ENCODE data around the gene GOLGA6L24.
"Not testable (repeated sequence)": the region's sequence is repeated elsewhere in the genome, so short reads cannot be mapped to it uniquely, and the experiment has no call there.

GOLGA6L24 gene

DNA sequence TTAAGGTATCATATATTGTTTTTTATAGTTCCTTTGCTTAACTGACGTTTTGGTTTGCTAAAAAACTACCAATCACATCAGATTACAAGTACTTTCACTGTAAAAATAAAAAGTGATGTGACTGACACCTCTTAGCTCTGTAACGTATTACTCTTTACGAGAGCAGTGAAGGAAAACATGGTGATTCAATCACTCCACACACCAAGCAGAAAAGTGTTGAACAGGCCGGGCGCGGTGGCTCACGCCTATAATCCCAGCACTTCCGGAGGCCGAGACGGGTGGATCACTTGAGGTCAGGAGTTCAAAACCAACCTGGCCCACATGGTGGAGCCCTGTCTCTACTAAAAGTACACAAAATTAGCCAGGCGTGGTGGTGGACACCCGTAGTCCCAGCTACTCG lies 39.8 kb downstream of the GOLGA6L24 start:
- not testable (repeated sequence) for H3K9me3 ChIP-seq (ENCODE audit: control insufficient read depth in 1 of 2, low read length in 2 of 2); H3K4me1 ChIP-seq (ENCODE audit: control insufficient read depth in 1 of 2, insufficient read depth in 2 of 2, low read length in 2 of 2); H3K4me3 ChIP-seq (ENCODE audit: low read depth in 1 of 2, low read length in 2 of 2); H3K27ac ChIP-seq (ENCODE audit: low read depth, low read length); H3K9ac ChIP-seq (ENCODE audit: low read depth in 1 of 2, low read length in 2 of 2); H3K27me3 ChIP-seq (ENCODE audit: control insufficient read depth in 1 of 2, insufficient read depth in 2 of 2, low read length in 2 of 2)
- H3K36me3 ChIP-seq (ENCODE audit: control insufficient read depth in 1 of 2, insufficient read depth in 2 of 2, low read length in 2 of 2) = peaks cover 0 to 10% of the 10 kb centered on the region in 2 donors

DNA sequence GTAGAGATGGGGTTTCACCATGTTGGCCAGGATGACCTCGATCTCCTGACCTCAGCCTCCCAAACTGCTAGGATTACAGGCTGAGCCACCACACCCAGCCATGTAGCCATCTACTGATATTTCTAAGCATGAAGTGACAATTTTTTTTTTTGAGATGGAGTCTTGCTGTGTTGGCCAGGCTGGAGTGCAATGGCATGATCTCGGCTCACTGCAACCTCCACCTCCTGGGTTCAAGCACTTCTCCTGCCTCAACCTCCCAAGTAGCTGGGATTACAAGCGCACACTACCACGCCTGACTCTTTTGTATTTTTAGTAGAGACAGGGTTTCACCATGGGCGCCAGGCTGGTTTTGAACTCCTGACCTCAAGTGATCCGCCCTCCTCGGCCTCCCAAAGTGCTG lies 40.9 kb downstream of the GOLGA6L24 start:
- not testable (repeated sequence) for H3K27ac ChIP-seq (ENCODE audit: low read depth, low read length); H3K9me3 ChIP-seq (ENCODE audit: control insufficient read depth in 1 of 2, low read length in 2 of 2); H3K27me3 ChIP-seq (ENCODE audit: control insufficient read depth in 1 of 2, insufficient read depth in 2 of 2, low read length in 2 of 2); H3K4me3 ChIP-seq (ENCODE audit: low read depth in 1 of 2, low read length in 2 of 2); H3K4me1 ChIP-seq (ENCODE audit: control insufficient read depth in 1 of 2, insufficient read depth in 2 of 2, low read length in 2 of 2); H3K9ac ChIP-seq (ENCODE audit: low read depth in 1 of 2, low read length in 2 of 2)
- peaks cover 0 to 10% of the 10 kb centered on the region in 2 donors for H3K36me3 ChIP-seq (ENCODE audit: control insufficient read depth in 1 of 2, insufficient read depth in 2 of 2, low read length in 2 of 2)

DNA sequence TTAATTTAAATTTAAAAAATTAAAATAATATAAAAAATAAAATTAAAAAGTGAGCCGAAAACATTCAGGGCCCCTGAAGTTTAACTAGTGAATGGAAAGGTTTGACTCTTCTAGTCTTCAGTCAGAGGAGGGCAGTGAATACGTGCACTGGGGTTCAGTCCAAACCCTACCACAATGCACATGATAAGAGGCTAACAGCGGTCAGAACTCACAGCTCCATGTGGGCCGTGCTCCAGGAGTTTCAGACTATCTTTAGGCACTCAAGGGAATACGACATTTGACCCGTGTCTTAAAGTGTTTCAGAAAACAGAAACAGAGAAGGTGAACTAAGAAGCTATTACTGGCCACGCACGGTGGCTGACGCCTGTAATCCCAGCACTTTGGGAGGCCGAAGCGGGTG lies 47.4 kb downstream of the GOLGA6L24 start:
- H3K4me3 ChIP-seq (ENCODE audit: low read depth in 1 of 2, low read length in 2 of 2); H3K27ac ChIP-seq (ENCODE audit: low read depth, low read length); H3K9me3 ChIP-seq (ENCODE audit: control insufficient read depth in 1 of 2, low read length in 2 of 2); H3K36me3 ChIP-seq (ENCODE audit: control insufficient read depth in 1 of 2, insufficient read depth in 2 of 2, low read length in 2 of 2); H3K4me1 ChIP-seq (ENCODE audit: control insufficient read depth in 1 of 2, insufficient read depth in 2 of 2, low read length in 2 of 2); H3K27me3 ChIP-seq (ENCODE audit: control insufficient read depth in 1 of 2, insufficient read depth in 2 of 2, low read length in 2 of 2); H3K9ac ChIP-seq (ENCODE audit: low read depth in 1 of 2, low read length in 2 of 2): not testable (repeated sequence)

DNA sequence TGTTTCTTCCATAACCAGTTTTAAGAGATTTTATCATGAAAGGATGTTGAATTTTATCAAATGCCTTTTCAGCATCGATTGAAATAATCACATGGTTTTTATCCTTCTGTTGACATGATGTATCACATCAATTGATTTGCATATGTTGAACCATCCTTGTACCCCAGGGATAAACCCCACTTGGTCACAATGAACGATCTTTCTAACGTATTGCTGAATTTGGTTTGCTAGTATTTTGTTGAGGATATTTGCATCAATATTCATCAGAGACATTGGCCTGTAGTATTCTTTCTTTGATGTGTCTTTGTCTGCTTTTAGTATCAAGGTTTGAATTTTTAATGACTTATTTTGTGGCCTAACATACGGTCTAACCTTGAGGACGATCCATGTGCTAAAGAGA lies 49.2 kb downstream of the GOLGA6L24 start:
- not testable (repeated sequence) for H3K27ac ChIP-seq (ENCODE audit: low read depth, low read length); H3K9ac ChIP-seq (ENCODE audit: low read depth in 1 of 2, low read length in 2 of 2); H3K4me3 ChIP-seq (ENCODE audit: low read depth in 1 of 2, low read length in 2 of 2); H3K36me3 ChIP-seq (ENCODE audit: control insufficient read depth in 1 of 2, insufficient read depth in 2 of 2, low read length in 2 of 2); H3K9me3 ChIP-seq (ENCODE audit: control insufficient read depth in 1 of 2, low read length in 2 of 2); H3K4me1 ChIP-seq (ENCODE audit: control insufficient read depth in 1 of 2, insufficient read depth in 2 of 2, low read length in 2 of 2); H3K27me3 ChIP-seq (ENCODE audit: control insufficient read depth in 1 of 2, insufficient read depth in 2 of 2, low read length in 2 of 2)
